Activated T-helper 9 cell treated with anti-CD3 and anti-CD28 coated beads, Interleukin-2, amount 50 U/mL, for 16 hours (primary cell): Measurements from ENCODE around the gene MIPOL1.

Experiments
- DNase-seq: peaks from one replicate; pipeline ENCODE4 v3.0.0-alpha.2; 2020; ENCODE audit warnings: low read depth

The MIPOL1 gene

DNA sequence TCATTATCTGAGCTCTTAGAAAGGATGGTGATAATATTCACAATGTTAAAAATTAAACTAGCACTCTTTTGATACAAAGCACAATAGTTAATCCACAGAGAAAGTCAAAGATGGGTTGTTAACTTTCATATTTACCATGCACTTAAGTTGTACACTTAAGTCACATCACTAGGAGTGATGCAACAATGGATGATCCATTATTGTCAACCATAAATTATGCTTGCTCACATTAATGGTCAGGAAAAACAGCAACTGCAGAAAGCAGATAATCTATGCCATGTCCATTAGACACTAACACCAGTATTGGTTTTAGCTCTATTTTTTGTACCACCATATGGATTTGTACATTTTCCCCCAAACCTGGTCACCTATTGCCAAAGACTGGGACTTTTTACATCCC is 201.8 kb downstream of the MIPOL1 start:
- no peak for DNase-seq

DNA sequence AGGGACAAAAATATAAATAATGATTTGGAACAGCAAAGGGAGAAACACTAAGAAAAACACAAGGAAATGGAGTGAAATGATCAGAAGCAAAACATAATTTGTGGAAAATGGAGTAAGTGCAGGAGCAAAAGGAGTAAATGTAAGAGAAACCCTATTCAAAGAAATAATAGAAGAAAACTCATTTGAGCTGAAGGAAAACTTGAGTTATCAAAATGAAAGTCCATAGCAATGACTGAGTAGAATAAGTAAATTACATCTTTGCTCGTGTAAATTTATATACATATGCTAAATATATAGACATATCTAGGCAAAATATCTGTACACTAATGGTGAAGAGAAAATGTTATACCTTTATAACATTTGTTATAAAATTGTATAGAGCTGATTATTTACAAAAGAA is 203.4 kb downstream of the MIPOL1 start:
- no peak for DNase-seq

GRCh38 chr14:37403626-37404025 is 205.9 kb downstream of the MIPOL1 start:
- DNase-seq, result no peak

DNA sequence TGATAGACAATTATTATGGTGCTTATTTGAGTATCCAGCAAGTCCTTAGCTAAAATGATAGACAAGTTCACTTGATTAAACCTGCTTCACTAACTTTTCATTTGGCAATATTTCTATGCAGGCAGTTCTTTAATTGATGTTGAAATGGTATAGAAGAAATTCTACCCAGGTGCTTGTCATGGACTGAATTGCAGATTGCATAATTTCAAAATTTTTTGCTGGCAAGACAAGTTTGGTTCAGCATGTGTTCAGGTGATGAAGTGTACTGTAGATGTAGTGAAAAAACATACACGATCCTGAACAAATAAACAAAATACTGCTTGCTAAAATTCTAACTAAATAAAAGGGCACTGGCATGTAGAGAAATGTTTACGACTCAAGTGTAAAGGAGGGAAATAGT is 208.4 kb downstream of the MIPOL1 start:
- DNase-seq, result no peak

DNA sequence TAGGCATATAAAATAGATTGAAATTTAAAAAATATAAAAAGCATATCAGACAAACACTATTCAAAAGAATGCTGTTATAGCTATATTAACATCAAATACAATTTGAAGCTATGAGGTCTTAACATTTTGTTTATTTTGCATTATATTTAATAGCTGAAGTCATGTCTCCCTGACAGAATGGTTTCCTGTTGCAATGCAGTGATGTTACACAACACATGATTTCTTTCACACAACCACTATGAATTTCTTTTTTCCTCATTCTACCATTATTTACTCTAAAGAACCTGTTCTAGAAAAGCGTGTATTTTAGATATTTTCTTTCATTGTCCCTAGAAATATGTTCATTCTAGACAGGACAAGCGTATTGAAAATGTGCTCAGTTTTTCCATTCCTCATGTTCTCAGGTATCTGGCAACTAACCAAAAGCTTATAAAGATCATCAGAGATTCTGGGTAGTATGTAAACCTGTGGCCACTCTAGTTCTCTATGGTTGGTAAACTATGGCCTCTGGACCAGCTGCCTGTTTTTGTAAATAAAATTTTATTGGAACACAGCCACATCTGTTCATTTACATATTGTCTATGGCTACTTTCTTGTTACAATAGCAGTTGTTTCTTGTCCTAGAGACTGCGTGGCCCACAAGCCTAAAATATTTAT is 213.5 kb downstream of the MIPOL1 start:
- DNase-seq, result no peak

GRCh38 chr14:37413050-37413449 is 215.3 kb downstream of the MIPOL1 start:
- no peak for DNase-seq

GRCh38 chr14:37413504-37414003 is 215.8 kb downstream of the MIPOL1 start:
- no peak for DNase-seq

GRCh38 chr14:37416264-37416663 is 218.5 kb downstream of the MIPOL1 start:
- no peak for DNase-seq

DNA sequence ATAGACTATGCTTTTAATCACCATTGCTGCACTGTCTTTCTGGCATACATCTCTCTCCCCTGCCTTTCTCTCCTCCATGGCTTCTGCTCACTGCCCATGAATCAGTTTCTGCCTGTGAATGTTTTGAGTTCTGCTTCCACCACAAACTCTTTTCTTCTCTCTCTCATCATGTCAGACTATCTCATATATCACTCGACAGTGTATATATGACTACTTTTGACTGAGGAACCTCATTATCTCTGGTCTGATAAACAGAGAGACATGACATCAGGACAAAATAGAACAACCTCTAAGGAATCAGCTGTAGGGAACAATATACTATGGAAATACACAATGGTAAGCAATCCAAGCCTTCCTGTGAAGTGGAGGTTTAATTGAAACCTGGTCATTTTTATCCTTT is 219.4 kb downstream of the MIPOL1 start:
- no peak for DNase-seq

GRCh38 chr14:37417833-37418232 is 220.1 kb downstream of the MIPOL1 start:
- DNase-seq, result no peak

DNA sequence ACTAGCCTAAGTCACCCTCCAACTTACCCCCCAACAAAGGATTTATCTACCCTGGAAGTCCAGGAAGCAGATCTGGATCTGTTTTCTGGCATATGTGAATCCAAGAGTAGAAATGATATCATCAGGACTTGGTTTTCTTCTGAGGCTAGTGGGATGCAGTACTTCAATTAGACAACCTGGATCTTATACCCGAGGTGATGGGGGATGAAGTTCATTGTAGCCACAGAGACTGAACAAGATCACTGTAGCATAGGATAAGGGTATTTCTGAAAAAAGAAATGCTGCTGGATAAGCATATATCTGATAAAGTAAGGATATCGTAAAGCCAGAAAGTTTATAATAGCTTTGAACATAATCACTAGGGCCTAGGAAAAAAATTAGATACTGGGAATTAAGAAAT is 222.9 kb downstream of the MIPOL1 start:
- DNase-seq, result no peak

- no peak for DNase-seq
Measured at GRCh38 chr14:37422319-37422718, 224.6 kb downstream of the MIPOL1 start.

DNA sequence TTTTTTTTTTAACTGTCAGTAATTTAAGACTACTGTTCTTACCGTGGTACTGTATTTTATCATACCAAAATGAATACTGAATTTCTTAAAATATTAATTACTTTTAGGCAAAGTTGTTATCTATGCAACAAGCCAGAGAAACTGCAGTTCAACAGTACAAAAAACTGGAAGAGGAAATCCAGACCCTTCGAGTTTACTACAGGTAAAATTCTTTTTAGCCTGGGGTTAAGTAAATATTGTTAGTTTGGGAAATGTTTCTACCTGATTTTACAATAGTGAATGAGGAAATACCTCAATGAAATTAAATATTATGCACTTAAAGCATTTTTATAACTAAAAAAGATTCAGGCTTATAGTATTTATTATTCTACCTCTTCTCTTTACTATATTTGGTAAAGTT is 225.0 kb downstream of the MIPOL1 start:
- DNase-seq, result no peak

DNA sequence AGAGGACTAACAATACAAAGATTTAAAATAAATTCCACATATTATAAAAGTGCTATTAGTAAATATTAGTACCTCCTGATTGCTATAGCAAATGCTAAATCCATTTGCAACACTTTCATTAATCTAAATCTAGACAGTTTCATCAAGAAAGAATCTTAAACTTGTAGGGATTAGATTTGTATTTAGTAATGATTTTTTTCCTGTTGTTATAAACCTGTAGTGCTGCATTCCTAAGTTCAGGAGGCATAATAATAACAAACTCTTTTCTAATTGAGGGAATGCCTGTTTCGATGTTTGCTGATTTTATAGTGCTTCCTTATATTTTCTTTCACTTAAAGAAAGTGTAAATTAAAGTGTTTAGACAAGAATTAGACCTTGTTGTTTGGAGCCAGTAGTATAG is 231.2 kb downstream of the MIPOL1 start:
- no peak for DNase-seq

- DNase-seq, result no peak
Measured at GRCh38 chr14:37429618-37430017, 231.9 kb downstream of the MIPOL1 start.

GRCh38 chr14:37434867-37435266 is 237.1 kb downstream of the MIPOL1 start:
- DNase-seq, result no peak

GRCh38 chr14:37436519-37436918 is 238.8 kb downstream of the MIPOL1 start:
- no peak for DNase-seq

DNA sequence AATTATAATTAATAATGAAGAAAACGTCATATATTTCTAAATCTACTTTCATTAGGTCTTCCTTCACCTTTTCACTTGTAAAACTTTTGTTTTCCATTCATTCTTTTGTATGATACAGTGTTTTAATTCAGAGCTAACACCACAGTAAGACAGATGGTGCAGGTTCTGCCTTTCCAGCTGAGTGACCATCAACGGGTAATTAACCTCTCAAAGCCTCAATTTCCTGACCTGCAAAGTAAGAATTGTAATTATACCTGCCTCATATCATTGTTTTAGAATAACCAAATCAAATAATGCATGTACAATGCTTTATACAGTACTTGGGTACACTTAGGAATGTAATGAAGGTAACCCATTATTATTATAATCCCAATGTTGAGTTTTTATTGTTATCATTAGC is 239.8 kb downstream of the MIPOL1 start:
- no peak for DNase-seq

DNA sequence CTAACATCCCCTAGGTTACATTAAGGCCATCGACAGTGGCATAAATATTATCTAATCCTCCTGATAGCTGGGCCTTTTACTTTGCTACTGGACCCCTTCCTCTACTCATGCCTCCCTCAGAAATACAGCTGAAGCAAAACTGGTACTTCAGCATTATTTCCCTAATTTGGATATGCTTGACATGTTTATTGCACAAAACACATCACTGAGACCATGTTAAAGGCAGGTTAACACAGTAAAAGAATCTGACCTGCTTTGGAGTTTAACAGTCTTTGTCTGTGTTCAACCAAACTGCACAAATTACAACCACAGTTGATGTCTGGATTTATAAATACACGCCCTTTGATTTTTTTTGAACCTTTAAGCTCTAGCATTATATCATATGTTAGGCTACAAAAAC is 240.7 kb downstream of the MIPOL1 start:
- DNase-seq, result no peak

GRCh38 chr14:37443461-37443860 is 245.7 kb downstream of the MIPOL1 start:
- DNase-seq, result no peak

GRCh38 chr14:37447883-37448391 is 250.2 kb downstream of the MIPOL1 start:
- no peak for DNase-seq

GRCh38 chr14:37452323-37452722 is 254.6 kb downstream of the MIPOL1 start:
- no peak for DNase-seq

- DNase-seq, result no peak
Measured at GRCh38 chr14:37453985-37454384, 256.2 kb downstream of the MIPOL1 start.

- no peak for DNase-seq
Measured at GRCh38 chr14:37457334-37457733, 259.6 kb downstream of the MIPOL1 start.
